Neural progenitor cell (in vitro differentiated cells): Measurements from ENCODE around the gene KRT78.

Experiments used
- CTCF ChIP-seq: fragments of 200-600 bp; sonication (generic); IDR thresholded peaks from 2 replicates; pipeline ENCODE4 v1.5.1; 2017; ENCODE audit warnings: antibody characterized with exemption, mild to moderate bottlenecking
- EZH2 ChIP-seq: fragments of 200-600 bp; sonication (generic); IDR thresholded peaks from 2 replicates; pipeline ENCODE4 v1.6.1; 2017; ENCODE audit warnings: antibody characterized with exemption, mild to moderate bottlenecking, moderate library complexity
- EZH2phosphoT487 ChIP-seq: fragments of 200-600 bp; sonication (generic); IDR thresholded peaks from 2 replicates; pipeline ENCODE4 v1.6.1; 2017; ENCODE audit warnings: antibody characterized with exemption

GRCh38 chr12:52812073-52812400 is 36.8 kb downstream of the KRT78 start:
- TF ChIP-seq EZH2 (no peak), CTCF (no peak), EZH2phosphoT487 (no peak)
